BLaER1 treated with 17β-estradiol and CSF1 and Interleukin-3, amounts not matched to agents 10 nM and 100 nM (cell line): ENCODE measurements around the gene ROBO2.

Source experiments
- H3K27ac ChIP-seq, 11 experiments: shearing (Covaris generic); formaldehyde crosslinking; 2 replicates each; pipeline ENCODE4 v1.8.1; 2022
- H3K27me3 ChIP-seq, 11 experiments: shearing (Covaris generic); formaldehyde crosslinking; 2 replicates each; pipeline ENCODE4 v1.8.1; 2022
- H3K36me3 ChIP-seq, 11 experiments: shearing (Covaris generic); formaldehyde crosslinking; 2 replicates each; pipeline ENCODE4 v1.8.1; 2022
- H3K4me1 ChIP-seq, 10 experiments: shearing (Covaris generic); formaldehyde crosslinking; 2 replicates each; pipeline ENCODE4 v1.8.1; 2022
- H3K4me2 ChIP-seq, 11 experiments: shearing (Covaris generic); formaldehyde crosslinking; 2 replicates each; pipeline ENCODE4 v1.8.1; 2022
- H3K4me3 ChIP-seq, 10 experiments: shearing (Covaris generic); formaldehyde crosslinking; 2 replicates each; pipeline ENCODE4 v1.8.1; 2022
- H3K9ac ChIP-seq, 11 experiments: shearing (Covaris generic); formaldehyde crosslinking; 2 replicates each; pipeline ENCODE4 v1.8.1; 2022
- H3K9me3 ChIP-seq, 11 experiments: shearing (Covaris generic); formaldehyde crosslinking; replicated peaks in 1 of 11; 2 replicates each; pipeline ENCODE4 v1.8.1; 2022
- H4K20me1 ChIP-seq, 11 experiments: shearing (Covaris generic); formaldehyde crosslinking; 2 replicates each; pipeline ENCODE4 v1.8.1; 2022
- Cebpa-rat ChIP-seq, 11 experiments: shearing (Covaris generic); IDR thresholded peaks; 2 replicates each; pipeline ENCODE4 v1.8.1; 2022

Gene ROBO2

GRCh38 chr3:77672016-77672415, 632.1 kb downstream of the ROBO2 start:
- Histone ChIP-seq H3K27me3 (no peaks in the 10 kb centered on the region), H3K4me2 (no peak overlapping the region), H4K20me1 (no peaks in the 10 kb centered on the region), H3K36me3 (no peaks in the 10 kb centered on the region), H3K9ac (no peak overlapping the region), H3K4me1 (no peaks in the 10 kb centered on the region), H3K9me3 (0 out of 22 replicates have a peak, but pooled peaks cover 0 to 10% (median 0%) of the 10 kb centered on the region in 11 experiments), H3K4me3 (no peak overlapping the region), H3K27ac (no peak overlapping the region)
- TF ChIP-seq Cebpa-rat (IDR thresholded peaks at IDR 0.05) = no peak

DNA sequence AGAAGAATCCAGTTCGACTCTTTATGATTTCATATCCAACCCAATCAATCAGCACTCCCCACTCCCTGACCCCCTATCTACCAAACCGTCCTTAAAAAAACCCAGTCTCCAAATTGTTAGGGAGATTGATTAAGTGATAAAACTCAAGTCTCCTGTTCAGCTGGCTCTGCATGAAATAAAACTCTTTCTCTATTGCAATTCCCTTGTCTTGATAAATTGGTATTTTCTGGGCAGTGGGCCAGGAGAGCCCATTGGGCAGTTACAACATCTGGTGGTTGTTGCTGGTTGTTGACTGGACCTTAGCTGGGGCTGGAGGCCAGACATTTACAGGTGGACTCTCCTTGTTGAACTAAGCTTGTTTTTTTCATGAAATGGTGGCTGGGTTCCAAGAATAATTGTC, 642.3 kb downstream of the ROBO2 start:
- no peaks in the 10 kb centered on the region for H4K20me1 ChIP-seq
- no peak overlapping the region for H3K9ac ChIP-seq
- H3K4me3 ChIP-seq = no peak overlapping the region
- no peak overlapping the region for H3K4me2 ChIP-seq
- no peak overlapping the region for H3K27ac ChIP-seq
- no peaks in the 10 kb centered on the region; a peak in 1 of 22 replicates for H3K27me3 ChIP-seq
- H3K36me3 ChIP-seq = no peaks in the 10 kb centered on the region
- no peak for TF ChIP-seq Cebpa-rat (IDR thresholded peaks at IDR 0.05)
- H3K9me3 ChIP-seq = peaks cover 17 to 33% (median 20%) of the 10 kb centered on the region in 11 experiments
- H3K4me1 ChIP-seq = peaks cover 0 to 3% (median 0%) of the 10 kb centered on the region in 10 experiments; a peak in 1 of 20 replicates

GRCh38 chr3:77684115-77684514, 644.2 kb downstream of the ROBO2 start:
- Histone ChIP-seq H3K4me1 (peaks cover 0 to 3% (median 0%) of the 10 kb centered on the region in 10 experiments; a peak in 1 of 20 replicates), H3K4me2 (no peak overlapping the region)
- TF ChIP-seq Cebpa-rat (IDR thresholded peaks at IDR 0.05) = no peak

GRCh38 chr3:77685713-77686112, 645.8 kb downstream of the ROBO2 start:
- Histone ChIP-seq H3K27ac (no peak overlapping the region), H3K4me1 (peaks cover 0 to 3% (median 0%) of the 10 kb centered on the region in 10 experiments; a peak in 1 of 20 replicates), H3K27me3 (no peaks in the 10 kb centered on the region; a peak in 1 of 22 replicates), H3K4me2 (no peak overlapping the region), H3K4me3 (no peak overlapping the region), H3K9me3 (peaks cover 17 to 33% (median 20%) of the 10 kb centered on the region in 11 experiments), H4K20me1 (no peaks in the 10 kb centered on the region), H3K9ac (no peak overlapping the region), H3K36me3 (no peaks in the 10 kb centered on the region)
- TF ChIP-seq Cebpa-rat (IDR thresholded peaks at IDR 0.05) = no peak

More at GRCh38 chr3:77684115-77684514, 644.2 kb downstream of the ROBO2 start:
- H3K9me3 ChIP-seq = peaks cover 17 to 33% (median 20%) of the 10 kb centered on the region in 11 experiments
- H3K27ac ChIP-seq = no peak overlapping the region
- H3K27me3 ChIP-seq = no peaks in the 10 kb centered on the region; a peak in 1 of 22 replicates
- no peak overlapping the region for H3K4me3 ChIP-seq
- H3K36me3 ChIP-seq = no peaks in the 10 kb centered on the region
- H3K9ac ChIP-seq = no peak overlapping the region
- H4K20me1 ChIP-seq = no peaks in the 10 kb centered on the region

DNA sequence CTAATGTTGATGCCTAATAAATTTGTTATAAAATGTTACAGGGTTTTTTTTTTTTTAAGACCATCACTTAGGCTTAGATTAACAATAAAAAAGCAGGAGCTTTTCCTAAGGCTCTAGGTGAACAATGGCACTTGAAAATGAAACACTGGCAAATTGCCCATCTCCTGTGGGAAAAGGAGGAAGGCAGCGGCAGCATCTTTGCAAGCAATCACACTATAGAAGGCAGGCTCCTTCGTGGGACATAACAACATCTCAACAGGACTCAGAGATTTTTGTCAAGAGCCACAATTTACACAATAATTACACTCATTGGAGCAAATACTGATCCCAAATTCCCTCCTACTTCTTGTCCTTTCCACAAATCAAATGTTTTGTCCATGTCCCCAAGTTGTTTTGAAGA, 646.7 kb downstream of the ROBO2 start:
- Histone ChIP-seq H3K4me2 (no peak overlapping the region), H3K9me3 (peaks cover 10 to 29% (median 18%) of the 10 kb centered on the region in 11 experiments), H3K9ac (no peak overlapping the region), H3K4me3 (no peak overlapping the region), H3K4me1 (peaks cover 0 to 3% (median 0%) of the 10 kb centered on the region in 10 experiments; a peak in 1 of 20 replicates), H3K36me3 (no peaks in the 10 kb centered on the region), H3K27me3 (no peaks in the 10 kb centered on the region; a peak in 1 of 22 replicates), H3K27ac (no peak overlapping the region), H4K20me1 (no peaks in the 10 kb centered on the region)
- no peak for TF ChIP-seq Cebpa-rat (IDR thresholded peaks at IDR 0.05)

DNA sequence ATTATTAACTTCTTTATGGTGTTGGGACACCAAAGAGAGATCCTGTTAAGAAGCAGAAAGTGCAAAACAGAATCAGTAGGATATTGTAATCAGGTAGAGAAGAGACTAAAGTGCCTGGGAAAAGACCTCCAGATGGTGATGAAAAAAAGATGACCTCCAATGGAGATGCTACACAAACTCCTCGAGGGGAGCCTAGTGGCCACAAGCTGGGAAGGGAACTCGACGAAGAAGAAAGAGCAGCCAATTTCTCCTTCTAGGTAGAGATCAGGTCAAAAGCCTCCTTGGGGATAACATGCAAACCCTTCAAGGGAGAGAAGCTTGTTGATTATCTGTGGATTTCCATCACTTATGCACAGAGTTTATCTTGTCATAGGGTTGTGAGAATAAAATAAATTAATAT, 647.6 kb downstream of the ROBO2 start:
- no peak overlapping the region for H3K4me3 ChIP-seq
- peaks cover under 1 to 20% (median 8%) of the 10 kb centered on the region in 11 experiments; a peak in 18 of 22 replicates for H3K9me3 ChIP-seq
- H3K9ac ChIP-seq = no peak overlapping the region
- no peak overlapping the region for H3K27ac ChIP-seq
- no peaks in the 10 kb centered on the region for H3K27me3 ChIP-seq
- no peaks in the 10 kb centered on the region for H3K36me3 ChIP-seq
- H3K4me1 ChIP-seq = peaks cover 0 to 3% (median 0%) of the 10 kb centered on the region in 10 experiments; a peak in 1 of 20 replicates
- H4K20me1 ChIP-seq = no peaks in the 10 kb centered on the region
- no peak overlapping the region for H3K4me2 ChIP-seq
- no peak for TF ChIP-seq Cebpa-rat (IDR thresholded peaks at IDR 0.05)

- no peaks in the 10 kb centered on the region for H3K27me3 ChIP-seq
- H3K4me2 ChIP-seq = no peak overlapping the region
- no peak for TF ChIP-seq Cebpa-rat (IDR thresholded peaks at IDR 0.05)
- no peak overlapping the region for H3K27ac ChIP-seq
- no peak overlapping the region for H3K4me3 ChIP-seq
- H4K20me1 ChIP-seq = no peaks in the 10 kb centered on the region
- no peak overlapping the region for H3K9ac ChIP-seq
- H3K9me3 ChIP-seq = no peaks in the 10 kb centered on the region
- H3K36me3 ChIP-seq = no peaks in the 10 kb centered on the region
- H3K4me1 ChIP-seq = no peaks in the 10 kb centered on the region
Observed at GRCh38 chr3:77690284-77690845, 650.5 kb downstream of the ROBO2 start.

DNA sequence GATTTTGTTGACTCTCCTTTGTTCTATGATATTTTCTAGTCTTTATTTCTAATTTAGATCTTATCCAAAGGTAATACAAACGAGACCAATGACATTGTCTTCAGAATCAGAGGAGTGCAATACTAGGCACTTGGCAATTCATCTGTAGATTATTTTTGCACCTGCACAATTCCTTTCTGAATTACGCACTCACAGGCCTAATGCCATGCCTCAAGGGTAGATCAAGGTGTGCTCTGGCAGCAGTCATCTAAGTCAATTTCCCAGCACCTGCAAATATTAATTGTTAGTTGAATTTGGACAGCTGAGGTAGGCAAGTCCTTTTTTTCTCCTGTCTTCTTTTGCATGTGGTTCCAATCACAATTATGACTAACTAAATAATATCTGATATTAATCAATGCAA, 653.2 kb downstream of the ROBO2 start:
- H4K20me1 ChIP-seq = no peaks in the 10 kb centered on the region
- no peak overlapping the region for H3K9ac ChIP-seq
- H3K4me2 ChIP-seq = no peak overlapping the region
- TF ChIP-seq Cebpa-rat (IDR thresholded peaks at IDR 0.05) = no peak
- no peaks in the 10 kb centered on the region for H3K4me1 ChIP-seq
- no peaks in the 10 kb centered on the region for H3K27me3 ChIP-seq
- no peaks in the 10 kb centered on the region for H3K36me3 ChIP-seq
- no peak overlapping the region for H3K27ac ChIP-seq
- no peaks in the 10 kb centered on the region for H3K9me3 ChIP-seq
- no peak overlapping the region for H3K4me3 ChIP-seq

DNA sequence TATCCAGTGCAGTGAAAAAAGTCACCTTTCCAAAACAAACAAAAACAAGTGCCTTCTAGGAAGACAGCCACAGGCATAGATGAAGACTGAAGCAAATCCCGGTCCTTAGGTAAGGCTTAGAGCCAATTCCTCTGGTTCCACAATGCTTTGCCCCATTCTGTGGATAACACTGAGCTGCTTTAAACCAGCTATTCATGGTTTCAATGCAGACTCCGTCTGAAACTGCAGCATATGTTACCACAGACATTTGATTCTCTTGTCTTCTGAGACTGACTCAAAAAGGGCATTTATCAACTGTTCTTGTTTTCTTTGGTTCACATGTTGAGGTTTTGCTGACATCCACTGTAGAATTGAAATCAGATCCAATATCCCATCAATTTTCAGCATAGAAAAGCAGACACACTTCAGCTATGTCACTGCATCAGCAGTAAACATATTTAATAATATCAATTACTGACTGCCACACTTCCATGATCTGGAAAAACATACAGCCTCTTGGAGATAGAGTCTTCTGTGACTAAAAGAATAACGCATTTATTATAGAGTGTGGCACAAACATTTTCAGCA, 659.3 kb downstream of the ROBO2 start:
- Histone ChIP-seq H3K27me3 (no peaks in the 10 kb centered on the region), H3K36me3 (no peaks in the 10 kb centered on the region), H3K4me2 (no peak overlapping the region), H4K20me1 (no peaks in the 10 kb centered on the region), H3K27ac (no peak overlapping the region), H3K4me3 (no peak overlapping the region), H3K9me3 (no peaks in the 10 kb centered on the region), H3K4me1 (no peaks in the 10 kb centered on the region), H3K9ac (no peak overlapping the region)
- no peak for TF ChIP-seq Cebpa-rat (IDR thresholded peaks at IDR 0.05)
